ENCODE results near the gene MRPS10.
"Not testable (repeated sequence)": the region's sequence is repeated elsewhere in the genome, so short reads cannot be mapped to it uniquely, and the experiment has no call there.

MRPS10 gene

DNA sequence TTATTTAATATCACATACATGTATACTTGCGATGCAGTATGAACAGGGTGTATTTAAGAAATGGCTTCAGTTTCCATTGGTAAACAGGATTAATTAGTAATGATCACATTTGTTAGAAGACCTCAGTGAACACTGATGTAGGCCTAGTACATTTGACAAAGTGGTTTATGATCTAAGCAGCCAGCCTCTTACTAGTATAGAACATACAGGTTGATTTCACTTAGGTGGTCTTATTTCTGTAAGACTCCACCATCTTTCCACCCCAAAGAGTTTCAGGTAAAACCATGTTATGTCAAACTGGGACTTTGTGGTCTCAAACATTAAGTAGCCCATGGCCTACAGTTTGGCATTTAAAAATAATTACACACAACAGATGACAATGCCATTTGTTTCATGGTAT is 20.2 kb upstream of the MRPS10 start:
- no peak for DNase-seq

GRCh38 chr6:42236682-42237473 is 19.2 kb upstream of the MRPS10 start:
- no peak for DNase-seq

- DNase-seq = no peak
These were observed 18.4 kb upstream of the MRPS10 start for GRCh38 chr6:42236030-42236429.

GRCh38 chr6:42232035-42232434 is 14.4 kb upstream of the MRPS10 start:
- DNase-seq = no peak

DNA sequence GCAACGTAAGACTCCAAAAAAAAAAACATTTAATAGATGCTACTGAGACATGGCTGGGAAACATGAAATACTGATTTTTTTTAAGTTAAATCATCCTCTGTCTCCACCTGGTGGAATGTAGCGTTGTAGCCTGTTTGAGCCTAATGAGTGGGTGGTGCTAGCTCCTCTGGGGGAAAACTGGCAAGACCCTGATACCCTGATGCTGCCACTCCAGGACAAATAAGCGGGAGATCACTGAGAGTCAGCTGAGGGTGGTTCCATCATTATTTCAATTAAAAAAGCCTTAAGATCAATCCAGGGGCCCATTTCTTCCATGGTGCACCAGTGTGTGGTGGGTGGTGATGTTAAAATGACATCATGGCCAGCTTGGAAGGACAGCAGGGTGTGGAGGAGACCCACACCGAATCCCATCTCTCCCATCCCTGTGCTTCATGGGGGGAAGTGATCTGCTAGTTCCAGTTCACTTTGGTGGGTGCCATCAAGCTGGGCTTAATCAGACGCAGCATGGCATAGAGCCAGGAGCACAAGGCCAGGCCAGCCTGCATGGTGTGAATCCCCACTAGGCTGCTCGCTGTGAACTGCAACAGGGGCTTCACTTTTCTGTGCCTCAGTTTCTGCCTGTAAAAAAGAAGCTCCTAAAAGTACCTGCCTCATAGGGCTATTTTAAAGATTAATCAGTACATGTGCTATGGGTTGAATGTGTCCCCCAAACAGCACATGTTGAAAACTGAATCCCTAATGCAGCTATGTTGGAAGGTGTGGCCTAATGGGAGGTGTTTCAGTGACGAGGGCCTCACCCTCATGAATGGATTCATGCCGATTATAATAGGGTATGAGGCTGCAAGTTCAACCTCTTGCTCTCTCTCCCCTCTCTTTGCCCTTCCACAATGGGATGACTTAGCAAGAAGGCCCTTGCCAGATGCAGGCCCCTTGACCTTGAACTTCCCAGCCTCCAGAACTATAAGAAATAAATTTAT is 13.0 kb upstream of the MRPS10 start:
- DNase-seq = no peak

GRCh38 chr6:42229506-42230119 is 12.0 kb upstream of the MRPS10 start:
- DNase-seq = no peak

DNA sequence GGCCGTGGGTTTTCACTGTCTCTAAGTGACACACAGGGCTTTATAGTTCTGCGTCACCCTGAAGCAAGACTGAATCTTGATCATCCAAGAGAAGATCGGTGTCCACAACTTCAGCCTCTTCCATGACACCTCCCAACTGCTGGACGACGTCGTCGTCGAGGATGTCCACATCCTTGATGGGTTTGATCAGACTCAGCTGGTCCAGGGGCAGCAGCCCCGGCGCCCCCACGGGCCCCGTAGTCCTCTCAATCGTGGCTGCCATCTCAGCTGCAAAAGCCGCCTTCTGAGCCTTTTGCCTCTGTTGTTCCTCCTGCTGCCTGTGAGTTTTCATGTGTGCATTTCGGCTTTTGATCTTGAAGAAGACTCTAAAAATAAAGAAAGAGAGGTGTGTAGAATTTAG is 10.6 kb upstream of the MRPS10 start:
- DNase-seq = no peak

DNA sequence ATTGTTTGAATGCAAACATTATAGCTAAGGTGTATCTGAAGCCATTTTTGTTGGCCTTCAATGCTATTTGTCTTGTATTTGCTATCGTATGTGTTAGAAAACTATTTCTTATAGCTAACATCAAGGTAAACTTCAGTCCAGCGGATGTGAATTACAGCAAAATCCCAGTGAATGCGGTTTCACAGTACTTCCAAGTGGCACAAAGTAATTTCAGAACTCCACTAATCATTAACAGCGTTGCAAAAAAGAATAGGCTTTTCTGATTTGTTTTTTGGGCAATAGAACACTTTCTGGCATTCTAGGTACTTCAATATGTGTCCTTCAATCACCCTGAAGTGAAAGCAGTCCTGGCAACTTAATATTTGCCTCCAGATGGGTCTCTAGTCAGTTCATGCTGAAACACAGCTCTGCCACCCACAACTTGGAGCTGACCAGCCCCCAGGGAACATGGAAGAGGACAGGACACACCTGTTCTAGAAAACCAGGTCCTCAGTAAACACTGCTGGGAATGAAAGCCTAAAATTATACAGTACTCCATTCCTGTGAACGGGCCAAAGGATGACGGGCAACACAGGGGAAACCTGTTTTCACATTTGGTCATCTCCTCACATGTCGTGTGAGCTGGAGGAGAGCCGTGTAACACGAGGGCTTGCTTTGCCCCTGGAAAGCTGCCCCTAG is 9.7 kb upstream of the MRPS10 start:
- no peak for DNase-seq

- no peak for DNase-seq
These were observed 9.0 kb upstream of the MRPS10 start for GRCh38 chr6:42226645-42227143.

DNA sequence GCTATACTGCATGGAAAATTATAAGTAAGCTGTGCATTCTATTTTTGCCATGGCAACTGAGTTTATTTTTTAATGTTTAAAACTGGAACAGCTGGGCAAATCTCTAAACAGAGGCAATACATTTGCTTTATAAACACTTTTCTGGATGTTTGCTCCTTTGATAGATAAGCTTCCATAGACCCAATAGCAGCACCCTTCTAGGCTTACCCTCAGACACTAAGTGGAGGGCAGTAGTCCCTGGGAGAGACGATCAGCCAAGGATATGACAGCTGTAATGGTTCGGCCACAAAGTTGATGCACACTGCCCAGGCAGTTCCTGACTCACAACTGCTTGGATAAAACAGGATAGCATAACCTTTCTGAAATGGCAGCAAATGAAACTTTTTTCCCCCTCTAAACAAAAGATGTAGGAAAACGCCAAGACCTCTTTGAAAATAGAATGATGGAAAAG is 8.5 kb upstream of the MRPS10 start:
- no peak for DNase-seq

- no peak for DNase-seq
These were observed 7.8 kb upstream of the MRPS10 start for GRCh38 chr6:42225419-42225818.

GRCh38 chr6:42225029-42225339 is 7.3 kb upstream of the MRPS10 start:
- no peak for DNase-seq

DNA sequence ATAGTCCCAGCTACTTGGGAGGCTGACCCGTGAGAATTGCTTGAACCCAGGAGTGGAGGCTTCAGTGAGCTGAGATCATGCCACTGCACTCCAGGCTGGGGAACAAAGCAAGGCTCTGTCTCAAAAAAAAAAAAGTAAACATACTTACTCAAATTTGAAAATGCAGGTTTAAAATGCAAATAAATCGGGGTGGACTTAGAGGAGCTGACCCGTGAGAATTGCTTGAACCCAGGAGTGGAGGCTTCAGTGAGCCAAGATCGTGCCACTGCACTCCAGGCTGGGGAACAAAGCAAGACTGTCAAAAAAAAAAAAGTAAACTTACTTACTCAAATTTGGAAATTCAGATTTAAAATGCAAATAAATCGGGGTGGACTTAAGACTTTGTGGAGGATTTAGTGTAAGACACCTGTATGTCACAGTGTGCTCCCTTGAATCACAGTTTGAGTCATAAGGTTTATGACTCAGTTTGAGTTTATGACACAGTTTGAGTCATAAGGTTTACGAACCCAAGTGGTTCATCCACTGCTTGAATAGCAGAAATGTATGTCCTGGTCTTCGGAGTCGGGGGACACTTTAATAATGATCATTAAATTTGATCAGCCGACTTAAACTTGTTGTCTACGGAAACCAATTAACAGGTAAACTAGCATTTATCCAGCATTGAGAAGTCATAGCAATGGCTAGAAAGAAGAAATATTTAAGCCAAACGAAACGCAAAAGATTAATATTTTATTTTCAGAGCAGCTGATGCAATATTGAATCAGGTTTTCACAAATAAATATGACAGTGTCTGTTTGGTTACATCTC is 6.8 kb upstream of the MRPS10 start:
- no peak for DNase-seq

DNA sequence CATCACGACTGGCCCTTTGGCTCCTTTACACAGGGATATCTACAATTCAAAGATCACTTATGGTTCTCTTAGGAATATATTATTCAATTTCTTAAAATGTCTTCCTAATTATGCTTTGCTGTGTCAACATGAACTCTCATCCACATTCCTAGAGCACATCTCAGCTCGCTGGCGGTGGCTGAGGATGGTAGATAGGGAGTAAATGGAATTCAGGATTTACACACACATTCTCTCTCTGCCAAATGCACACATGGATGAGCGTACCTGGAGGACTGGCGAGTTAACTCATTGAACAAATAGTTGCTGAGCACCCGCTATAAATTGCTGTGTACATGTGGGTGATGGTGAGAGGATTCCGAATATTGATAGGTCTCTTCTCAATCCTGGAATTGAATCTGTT is 4.8 kb upstream of the MRPS10 start:
- DNase-seq = no peak

DNA sequence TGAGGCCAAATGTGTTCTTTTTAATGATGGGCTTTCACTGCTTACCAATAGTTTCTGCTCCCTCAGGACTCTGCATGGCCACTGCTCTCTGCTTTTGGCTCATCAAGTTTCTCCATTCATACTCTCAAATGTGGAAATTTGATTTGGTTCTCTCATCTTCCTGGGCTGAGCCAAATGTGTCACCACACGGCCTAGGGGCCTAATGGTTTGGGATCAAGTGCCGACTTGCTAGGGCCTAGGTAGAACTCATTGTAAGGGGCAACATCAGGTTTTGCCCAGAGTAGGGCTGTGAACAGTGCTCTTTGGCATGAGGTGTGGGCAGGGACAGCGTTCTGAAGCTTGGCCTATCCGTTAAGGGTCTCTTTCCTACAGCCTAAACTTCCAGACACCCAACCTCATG is 3.9 kb upstream of the MRPS10 start:
- no peak for DNase-seq

DNA sequence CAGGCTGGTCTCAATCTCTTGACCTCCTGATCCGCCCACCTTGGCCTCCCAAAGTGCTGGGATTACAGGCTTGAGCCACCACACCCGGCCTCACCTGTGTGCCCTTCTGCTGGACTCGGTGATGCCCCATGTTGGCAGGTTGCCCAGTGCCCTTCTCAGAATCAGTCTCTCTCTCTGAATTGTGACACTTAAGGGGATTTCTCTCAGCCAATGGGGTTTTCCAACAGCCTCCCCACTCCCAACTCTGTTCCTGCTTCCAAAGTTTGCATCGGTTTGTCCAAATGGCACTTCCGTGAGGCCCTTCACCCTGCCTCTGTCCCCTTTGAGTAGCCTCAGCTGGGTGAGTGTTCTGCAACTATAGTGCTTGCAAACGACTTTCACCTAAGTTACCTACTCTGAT is 3.1 kb upstream of the MRPS10 start:
- DNase-seq = no peak

DNA sequence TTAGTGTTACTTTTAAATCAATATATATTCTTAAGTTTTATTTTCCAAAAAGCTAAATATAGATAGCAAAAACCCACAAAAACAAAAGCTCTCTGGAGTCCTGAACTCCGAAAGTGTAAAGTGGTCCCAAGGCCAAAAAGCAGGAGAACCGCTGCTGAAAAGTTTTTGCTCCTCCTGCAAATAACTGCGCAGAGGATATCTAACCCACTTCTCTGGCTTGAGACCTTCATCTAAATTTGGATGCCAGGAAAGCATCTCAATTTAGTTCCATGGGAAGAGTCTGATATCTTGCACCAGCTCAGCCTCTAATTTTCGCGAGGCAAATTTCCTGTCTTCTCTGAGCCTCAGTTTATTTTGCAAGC is 523 bp downstream of the MRPS10 start:
- DNase-seq = no peak

DNA sequence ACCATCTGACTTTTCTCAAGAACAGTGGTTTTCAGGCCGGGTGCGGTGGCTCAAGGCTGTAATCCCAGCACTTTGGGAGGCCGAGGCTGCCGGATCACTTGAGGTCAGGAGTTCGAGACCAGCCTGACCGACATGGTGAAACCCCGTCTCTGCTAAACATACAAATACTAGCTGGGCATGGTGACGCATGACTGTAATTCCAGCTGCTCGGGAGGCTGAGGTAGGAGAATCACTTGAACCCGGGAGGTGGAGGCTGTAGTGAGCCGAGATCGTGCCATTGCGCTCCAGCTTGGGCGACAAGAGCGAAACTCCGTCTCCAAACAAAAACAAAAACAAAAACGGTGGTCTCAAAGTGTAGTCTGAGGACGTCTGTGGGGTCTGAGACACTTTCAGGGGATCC is 1.2 kb downstream of the MRPS10 start:
- not testable (repeated sequence) for DNase-seq

DNA sequence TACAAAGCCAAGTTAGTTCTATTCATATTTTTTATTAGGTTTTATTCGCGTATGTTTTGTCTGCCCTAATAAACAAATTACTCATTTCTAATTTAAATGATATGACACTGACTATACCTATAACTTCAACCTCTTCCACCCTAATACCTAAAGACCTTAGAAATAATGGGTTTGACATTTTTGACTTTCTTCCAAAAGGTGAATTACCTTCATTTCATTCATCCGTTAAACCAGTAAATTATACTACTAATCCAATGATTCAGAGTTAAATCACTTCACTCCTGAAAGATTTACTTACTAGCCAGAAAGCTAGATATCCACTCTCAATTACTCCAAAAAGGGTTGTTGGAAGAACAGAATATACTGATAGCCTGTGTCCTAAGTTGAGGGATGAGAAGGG is 5.2 kb downstream of the MRPS10 start:
- no peak for DNase-seq

DNA sequence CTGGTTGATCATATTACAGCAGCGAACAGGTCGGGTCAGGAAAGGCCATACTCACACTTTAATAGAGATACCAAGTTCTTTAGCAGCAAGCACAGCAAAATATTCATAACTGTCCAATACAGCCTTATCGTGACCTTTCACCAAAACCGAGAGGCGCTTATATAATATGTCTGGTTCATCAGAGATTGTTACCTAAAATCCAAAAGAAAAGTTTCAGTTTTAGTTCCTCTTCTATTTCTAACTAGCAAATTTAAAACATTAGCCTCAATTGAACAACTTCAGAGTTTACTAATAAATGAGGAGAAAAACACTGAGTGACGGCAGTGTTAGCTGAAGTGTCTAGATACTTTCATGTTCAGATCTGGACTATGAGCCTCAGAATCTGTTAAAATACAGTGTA is 5.9 kb downstream of the MRPS10 start:
- no peak for DNase-seq

GRCh38 chr6:42210551-42210950 is 7.1 kb downstream of the MRPS10 start:
- DNase-seq = no peak

GRCh38 chr6:42207559-42207958 is 10.1 kb downstream of the MRPS10 start:
- DNase-seq = not testable (repeated sequence)

Data from stimulated activated naive CD4-positive, alpha-beta T cell treated with Interleukin-2 at 50 U/mL for 16 hours (primary cell).